Loucy (cell line): ENCODE data around the gene AHRR.

Experiments
- CTCF ChIP-seq: fragments of 200-600 bp; sonication (generic); conservative IDR thresholded peaks from 2 replicates; pipeline ENCODE4 v1.5.1; 2014; ENCODE audit warnings: mild to moderate bottlenecking, antibody characterized with exemption, low read length
- EZH2phosphoT487 ChIP-seq: fragments of 200-600 bp; IDR thresholded peaks from 2 replicates; pipeline ENCODE4 v1.6.1; 2018; ENCODE audit warnings: antibody characterized with exemption, mild to moderate bottlenecking, moderate library complexity, borderline replicate concordance

- TF ChIP-seq CTCF (no peak), EZH2phosphoT487 (no peak)
Measured at GRCh38 chr5:479566-480319, 158.2 kb downstream of the AHRR start.
